Adrenal gland (tissue), 5 donors: ENCODE results near the gene CCDC63.

Experiments
- POLR2A ChIP-seq, 2 donors: fragments of 450-650 bp; IDR thresholded peaks; one replicate each; pipeline ENCODE4 v1.6.1; 2017; ENCODE audit warnings: antibody characterized with exemption in 2 of 2, mild to moderate bottlenecking in 2 of 2, moderate library complexity in 1 of 2
- TF ChIP-seq, protein P1 (sequence below), 6 experiments: fragments of 450-650 bp in 4 of 6; fragments of 200-600 bp in 2 of 6; sonication (generic) in 1 of 6; IDR thresholded peaks; 1 replicate in 5 of 6; 2 replicates in 1 of 6; pipeline versions ENCODE4 v1.5.1 to v1.8.0; 2016 to 2021; ENCODE audit warnings: antibody characterized with exemption in 6 of 6, mild to moderate bottlenecking in 2 of 6, moderate library complexity in 1 of 6
- donor health status: DM: no; HTN: no; CAD: no.

GRCh38 chr12:110858848-110859247 lies 12.1 kb downstream of the CCDC63 start:
- TF ChIP-seq, protein P1, sequence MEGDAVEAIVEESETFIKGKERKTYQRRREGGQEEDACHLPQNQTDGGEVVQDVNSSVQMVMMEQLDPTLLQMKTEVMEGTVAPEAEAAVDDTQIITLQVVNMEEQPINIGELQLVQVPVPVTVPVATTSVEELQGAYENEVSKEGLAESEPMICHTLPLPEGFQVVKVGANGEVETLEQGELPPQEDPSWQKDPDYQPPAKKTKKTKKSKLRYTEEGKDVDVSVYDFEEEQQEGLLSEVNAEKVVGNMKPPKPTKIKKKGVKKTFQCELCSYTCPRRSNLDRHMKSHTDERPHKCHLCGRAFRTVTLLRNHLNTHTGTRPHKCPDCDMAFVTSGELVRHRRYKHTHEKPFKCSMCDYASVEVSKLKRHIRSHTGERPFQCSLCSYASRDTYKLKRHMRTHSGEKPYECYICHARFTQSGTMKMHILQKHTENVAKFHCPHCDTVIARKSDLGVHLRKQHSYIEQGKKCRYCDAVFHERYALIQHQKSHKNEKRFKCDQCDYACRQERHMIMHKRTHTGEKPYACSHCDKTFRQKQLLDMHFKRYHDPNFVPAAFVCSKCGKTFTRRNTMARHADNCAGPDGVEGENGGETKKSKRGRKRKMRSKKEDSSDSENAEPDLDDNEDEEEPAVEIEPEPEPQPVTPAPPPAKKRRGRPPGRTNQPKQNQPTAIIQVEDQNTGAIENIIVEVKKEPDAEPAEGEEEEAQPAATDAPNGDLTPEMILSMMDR (IDR thresholded peaks at IDR 0.05): no peak
- no peak for TF ChIP-seq POLR2A (IDR thresholded peaks at IDR 0.05)
